ENCODE data around the gene SPDYE2B.
"Not testable (repeated sequence)": the region's sequence is repeated elsewhere in the genome, so short reads cannot be mapped to it uniquely, and the experiment has no call there.

SPDYE2B gene

GRCh38 chr7:102643404-102643803 lies 6.7 kb upstream of the SPDYE2B start:
- not testable (repeated sequence) for DNase-seq

GRCh38 chr7:102647813-102648212 lies 2.3 kb upstream of the SPDYE2B start:
- not testable (repeated sequence) for DNase-seq

- not testable (repeated sequence) for DNase-seq
These were observed 14.6 kb downstream of the SPDYE2B start for GRCh38 chr7:102664765-102665164.

- not testable (repeated sequence) for DNase-seq
These were observed 16.7 kb downstream of the SPDYE2B start for GRCh38 chr7:102666850-102667249.

GRCh38 chr7:102667523-102667922 lies 17.4 kb downstream of the SPDYE2B start:
- not testable (repeated sequence) for DNase-seq

GRCh38 chr7:102671166-102671955 lies 21.2 kb downstream of the SPDYE2B start, which contains the start of gene POLR2J2:
POLR2J2 (minus strand) TSS chr7:102671663; CDS start chr7:102671601, 62 bp downstream.
- not testable (repeated sequence) for DNase-seq

- not testable (repeated sequence) for DNase-seq
These were observed 21.8 kb downstream of the SPDYE2B start for GRCh38 chr7:102671956-102672307.

GRCh38 chr7:102673447-102674067 lies 23.4 kb downstream of the SPDYE2B start:
- not testable (repeated sequence) for DNase-seq

- DNase-seq, result not testable (repeated sequence)
These were observed 25.4 kb downstream of the SPDYE2B start for GRCh38 chr7:102675545-102675944.

GRCh38 chr7:102680780-102681179 lies 30.7 kb downstream of the SPDYE2B start:
- DNase-seq, result not testable (repeated sequence)

GRCh38 chr7:102682560-102682959 lies 32.4 kb downstream of the SPDYE2B start:
- not testable (repeated sequence) for DNase-seq

GRCh38 chr7:102688299-102689036 lies 38.3 kb downstream of the SPDYE2B start:
- not testable (repeated sequence) for DNase-seq

GRCh38 chr7:102689436-102690282 lies 39.5 kb downstream of the SPDYE2B start:
- DNase-seq, result not testable (repeated sequence)

- DNase-seq, result not testable (repeated sequence)
These were observed 40.5 kb downstream of the SPDYE2B start for GRCh38 chr7:102690602-102691001.

- DNase-seq, result not testable (repeated sequence)
These were observed 43.9 kb downstream of the SPDYE2B start for GRCh38 chr7:102694008-102694407.

GRCh38 chr7:102695033-102695552 lies 45.0 kb downstream of the SPDYE2B start:
- not testable (repeated sequence) for DNase-seq

GRCh38 chr7:102696009-102696408 lies 45.9 kb downstream of the SPDYE2B start:
- not testable (repeated sequence) for DNase-seq

GRCh38 chr7:102697642-102698512 lies 47.8 kb downstream of the SPDYE2B start:
- not testable (repeated sequence) for DNase-seq

- DNase-seq, result not testable (repeated sequence)
These were observed 49.0 kb downstream of the SPDYE2B start for GRCh38 chr7:102698962-102699750.
